SK-N-SH (cell line): ENCODE data around the gene AATF.

Source experiments
- MAX ChIP-seq: IDR thresholded peaks from 2 replicates; pipeline ENCODE4 v1.4.0; 2012; ENCODE audit warnings: low read depth
- TCF12 ChIP-seq: IDR thresholded peaks from 2 replicates; pipeline ENCODE4 v1.4.0; 2012
- TF ChIP-seq, protein P1 (sequence below): fragments of 200-600 bp; sonication (generic); IDR thresholded peaks from 2 replicates; pipeline ENCODE4 v1.6.1; 2017; ENCODE audit warnings: antibody characterized with exemption, mild to moderate bottlenecking, moderate library complexity

DNA sequence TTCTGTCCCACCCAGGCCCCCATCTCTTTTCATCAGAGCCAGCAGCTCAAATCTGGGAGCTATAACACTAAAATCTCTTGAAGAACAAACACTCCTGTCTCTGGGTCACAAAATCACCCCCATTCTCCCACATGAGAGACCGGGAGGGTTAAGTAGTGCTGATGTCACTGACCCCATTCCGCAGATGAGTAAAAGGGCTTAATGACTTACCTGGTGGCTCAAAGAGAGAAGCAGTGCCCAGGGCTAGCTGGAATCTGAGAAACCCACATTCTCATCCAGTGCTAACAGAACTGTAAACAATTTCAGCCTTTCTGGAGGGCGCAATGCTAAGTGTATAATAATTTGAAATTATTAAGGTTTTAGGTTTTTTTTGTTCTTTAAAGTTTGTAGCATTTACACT, 37.8 kb upstream of the AATF start:
- TF ChIP-seq MAX (no peak), TCF12 (no peak)
- TF ChIP-seq, protein P1, sequence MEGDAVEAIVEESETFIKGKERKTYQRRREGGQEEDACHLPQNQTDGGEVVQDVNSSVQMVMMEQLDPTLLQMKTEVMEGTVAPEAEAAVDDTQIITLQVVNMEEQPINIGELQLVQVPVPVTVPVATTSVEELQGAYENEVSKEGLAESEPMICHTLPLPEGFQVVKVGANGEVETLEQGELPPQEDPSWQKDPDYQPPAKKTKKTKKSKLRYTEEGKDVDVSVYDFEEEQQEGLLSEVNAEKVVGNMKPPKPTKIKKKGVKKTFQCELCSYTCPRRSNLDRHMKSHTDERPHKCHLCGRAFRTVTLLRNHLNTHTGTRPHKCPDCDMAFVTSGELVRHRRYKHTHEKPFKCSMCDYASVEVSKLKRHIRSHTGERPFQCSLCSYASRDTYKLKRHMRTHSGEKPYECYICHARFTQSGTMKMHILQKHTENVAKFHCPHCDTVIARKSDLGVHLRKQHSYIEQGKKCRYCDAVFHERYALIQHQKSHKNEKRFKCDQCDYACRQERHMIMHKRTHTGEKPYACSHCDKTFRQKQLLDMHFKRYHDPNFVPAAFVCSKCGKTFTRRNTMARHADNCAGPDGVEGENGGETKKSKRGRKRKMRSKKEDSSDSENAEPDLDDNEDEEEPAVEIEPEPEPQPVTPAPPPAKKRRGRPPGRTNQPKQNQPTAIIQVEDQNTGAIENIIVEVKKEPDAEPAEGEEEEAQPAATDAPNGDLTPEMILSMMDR, result no peak
